Mammary epithelial cell (primary cell): ENCODE data around the gene SIT1.
"Not testable (repeated sequence)": the region's sequence is repeated elsewhere in the genome, so short reads cannot be mapped to it uniquely, and the experiment has no call there.

Source experiments
- CTCF ChIP-seq, 2 donors: IDR thresholded peaks in 1 of 2; conservative IDR thresholded peaks in 1 of 2; 2 replicates each; pipeline ENCODE4 v1.5.1; 2011 to 2012; ENCODE audit warnings: inconsistent platforms in 2 of 2, low read length in 2 of 2, mild to moderate bottlenecking in 2 of 2, control low read depth in 1 of 2, low read depth in 1 of 2; ENCODE audit not compliant: insufficient read depth in 1 of 2; ENCODE audit errors: extremely low read depth in 1 of 2
- EZH2 ChIP-seq: IDR thresholded peaks from 2 replicates; pipeline ENCODE4 v1.6.1; 2012; ENCODE audit warnings: low read length, inconsistent platforms, borderline replicate concordance

- TF ChIP-seq CTCF (conservative IDR thresholded peaks at IDR 0.05 in 1 of 2, IDR thresholded peaks at IDR 0.05 in 1 of 2; ENCODE audit: extremely low read depth in 1 of 2, insufficient read depth in 1 of 2, low read depth in 1 of 2, low read length in 2 of 2); EZH2: not testable (repeated sequence)
These were observed 13.2 kb downstream of the SIT1 start for GRCh38 chr9:35637427-35637955.
